HUES6 (cell line): Measurements from ENCODE around the gene NEUROG1.
A peak's percentile ranks its signal among the peaks of the same experiment; 100 is the strongest.
"Not testable (repeated sequence)": the region's sequence is repeated elsewhere in the genome, so short reads cannot be mapped to it uniquely, and the experiment has no call there.

Experiments
- H3K27ac ChIP-seq: 2 replicates; pipeline ENCODE4 v1.7.0; 2013; ENCODE audit warnings: low read depth, mild to moderate bottlenecking, low read length, inconsistent platforms
- H3K27me3 ChIP-seq: 2 replicates; pipeline ENCODE4 v1.6.1; 2013; ENCODE audit warnings: low read length; ENCODE audit not compliant: control insufficient read depth, insufficient read depth
- H3K36me3 ChIP-seq: 2 replicates; pipeline ENCODE4 v1.6.1; 2013; ENCODE audit warnings: low read length; ENCODE audit not compliant: control insufficient read depth, insufficient read depth
- H3K4me1 ChIP-seq: 2 replicates; pipeline ENCODE4 v1.6.1; 2013; ENCODE audit warnings: low read length; ENCODE audit not compliant: control insufficient read depth, insufficient read depth
- H3K4me3 ChIP-seq: 2 replicates; pipeline ENCODE4 v1.5.1; 2013; ENCODE audit warnings: low read depth, low read length
- H3K9ac ChIP-seq: one replicate; pipeline ENCODE4 v1.6.1; 2013; ENCODE audit warnings: mild to moderate bottlenecking, low read length
- H3K9me3 ChIP-seq: 2 replicates; pipeline ENCODE4 v1.6.1; 2013; ENCODE audit warnings: low read depth, low read length; ENCODE audit not compliant: control insufficient read depth, insufficient read depth

The NEUROG1 gene

DNA sequence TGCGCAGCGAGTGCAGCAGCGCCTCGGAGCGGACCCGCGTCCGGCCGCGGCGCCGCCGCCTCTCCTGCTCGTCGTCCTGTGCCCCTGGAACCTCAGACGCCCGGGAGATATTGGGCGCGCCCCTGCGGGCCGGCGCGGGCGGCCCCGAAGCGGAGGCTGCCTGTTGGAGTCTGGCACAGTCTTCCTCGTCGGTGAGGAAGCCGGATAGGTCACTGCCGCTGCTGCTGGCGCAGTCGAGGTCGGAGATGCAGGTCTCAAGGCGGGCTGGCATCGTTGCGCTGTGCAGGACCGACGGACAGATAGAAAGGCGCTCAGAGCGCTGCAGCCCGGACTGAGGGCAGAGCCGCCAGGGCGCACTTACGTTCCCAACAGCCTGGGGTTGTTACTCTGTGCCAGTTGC, 344 bp downstream of the NEUROG1 start:
- peaks cover 100% of the 10 kb centered on the region for H3K27me3 ChIP-seq
- no peak overlapping the region for H3K9ac ChIP-seq
- H3K9me3 ChIP-seq: peaks cover 5% of the 10 kb centered on the region; the same call in 1 of the 2 replicates
- H3K36me3 ChIP-seq: no peaks in the 10 kb centered on the region
- peak overlapping the region; percentile 47 for H3K4me3 ChIP-seq
- no peak overlapping the region for H3K27ac ChIP-seq
- H3K4me1 ChIP-seq: peaks cover 20% of the 10 kb centered on the region

GRCh38 chr5:135534609-135535419, 950 bp downstream of the NEUROG1 start:
- peaks cover 100% of the 10 kb centered on the region for H3K27me3 ChIP-seq
- peaks cover 20% of the 10 kb centered on the region for H3K4me1 ChIP-seq
- no peak overlapping the region for H3K27ac ChIP-seq
- peak overlapping the region; percentile 47 for H3K4me3 ChIP-seq
- H3K9me3 ChIP-seq: peaks cover 5% of the 10 kb centered on the region; the same call in 1 of the 2 replicates
- no peaks in the 10 kb centered on the region for H3K36me3 ChIP-seq
- H3K9ac ChIP-seq: no peak overlapping the region

- H3K27me3 ChIP-seq: peaks cover 100% of the 10 kb centered on the region
Observed at GRCh38 chr5:135533794-135534193, 2.0 kb downstream of the NEUROG1 start.

DNA sequence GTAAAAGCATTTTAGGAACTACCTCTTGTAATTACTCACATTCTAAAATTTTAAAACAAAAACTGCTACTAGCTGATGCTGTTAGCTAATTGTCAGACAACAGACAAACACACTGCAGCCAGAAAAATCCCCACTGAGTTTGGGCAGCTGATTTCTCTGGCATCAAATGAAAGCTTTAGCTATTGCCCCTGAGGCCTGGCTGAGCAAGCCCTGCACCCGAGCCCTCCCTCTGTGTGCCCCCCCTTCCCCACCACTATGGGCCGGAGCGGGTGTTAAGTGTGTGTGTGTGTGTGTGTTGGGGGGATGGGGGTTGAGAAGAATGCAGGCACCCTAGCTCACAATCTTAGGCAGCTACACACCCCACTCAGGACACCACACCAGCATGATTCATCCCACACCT, 2.4 kb downstream of the NEUROG1 start:
- Histone ChIP-seq H3K27me3 (peaks cover 100% of the 10 kb centered on the region), H3K36me3 (no peaks in the 10 kb centered on the region), H3K4me1 (peaks cover 20% of the 10 kb centered on the region), H3K4me3 (no peak overlapping the region), H3K9ac (no peak overlapping the region), H3K27ac (no peak overlapping the region), H3K9me3 (peaks cover 7% of the 10 kb centered on the region; the same call in 1 of the 2 replicates)

More at GRCh38 chr5:135533794-135534193, 2.0 kb downstream of the NEUROG1 start:
- H3K4me1 ChIP-seq: peaks cover 20% of the 10 kb centered on the region
- H3K9ac ChIP-seq: no peak overlapping the region
- H3K4me3 ChIP-seq: no peak overlapping the region
- H3K9me3 ChIP-seq: peaks cover 7% of the 10 kb centered on the region; the same call in 1 of the 2 replicates
- no peak overlapping the region for H3K27ac ChIP-seq
- H3K36me3 ChIP-seq: no peaks in the 10 kb centered on the region

GRCh38 chr5:135529576-135529975, 6.2 kb downstream of the NEUROG1 start:
- H3K9me3 ChIP-seq, H3K4me3 ChIP-seq, H3K36me3 ChIP-seq, H3K9ac ChIP-seq, H3K27ac ChIP-seq, H3K4me1 ChIP-seq: not testable (repeated sequence)
- H3K27me3 ChIP-seq: peaks cover 100% of the 10 kb centered on the region

GRCh38 chr5:135526924-135527323, 8.8 kb downstream of the NEUROG1 start:
- peaks cover 22% of the 10 kb centered on the region for H3K9me3 ChIP-seq
- no peak overlapping the region for H3K4me3 ChIP-seq
- H3K4me1 ChIP-seq: no peaks in the 10 kb centered on the region
- no peaks in the 10 kb centered on the region for H3K36me3 ChIP-seq
- H3K27me3 ChIP-seq: peaks cover 83% of the 10 kb centered on the region
- H3K9ac ChIP-seq: no peak overlapping the region
- H3K27ac ChIP-seq: no peak overlapping the region

DNA sequence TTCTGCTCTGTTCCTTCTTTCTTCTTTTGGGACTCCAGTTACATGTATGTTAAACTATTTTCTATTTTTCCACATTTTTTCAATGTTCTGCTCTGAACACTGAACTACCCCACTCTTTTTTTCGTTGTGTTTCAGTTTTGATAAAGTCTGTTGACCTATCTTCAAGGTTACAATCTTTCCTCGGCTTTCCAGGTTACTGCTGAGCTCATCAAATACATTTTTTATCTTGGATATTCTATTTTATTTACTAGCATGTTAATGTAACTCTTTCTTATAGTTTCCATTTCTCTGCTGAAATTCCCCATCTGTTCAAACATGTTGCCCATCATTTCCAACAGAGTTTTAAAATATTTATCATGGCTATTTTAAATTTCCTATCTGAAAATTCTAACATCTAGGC, 13.8 kb downstream of the NEUROG1 start:
- no peak overlapping the region for H3K9ac ChIP-seq
- H3K27me3 ChIP-seq: peaks cover 51% of the 10 kb centered on the region
- H3K9me3 ChIP-seq: peaks cover 20% of the 10 kb centered on the region
- H3K4me3 ChIP-seq: no peak overlapping the region
- H3K27ac ChIP-seq: no peak overlapping the region
- no peaks in the 10 kb centered on the region for H3K36me3 ChIP-seq
- no peaks in the 10 kb centered on the region for H3K4me1 ChIP-seq

- peaks cover 40% of the 10 kb centered on the region for H3K27me3 ChIP-seq
- H3K4me1 ChIP-seq: no peaks in the 10 kb centered on the region
- peaks cover 7% of the 10 kb centered on the region for H3K9me3 ChIP-seq
- H3K9ac ChIP-seq: no peak overlapping the region
- no peaks in the 10 kb centered on the region for H3K36me3 ChIP-seq
- no peak overlapping the region for H3K4me3 ChIP-seq
- no peak overlapping the region for H3K27ac ChIP-seq
Observed at GRCh38 chr5:135517631-135518030, 18.1 kb downstream of the NEUROG1 start.

DNA sequence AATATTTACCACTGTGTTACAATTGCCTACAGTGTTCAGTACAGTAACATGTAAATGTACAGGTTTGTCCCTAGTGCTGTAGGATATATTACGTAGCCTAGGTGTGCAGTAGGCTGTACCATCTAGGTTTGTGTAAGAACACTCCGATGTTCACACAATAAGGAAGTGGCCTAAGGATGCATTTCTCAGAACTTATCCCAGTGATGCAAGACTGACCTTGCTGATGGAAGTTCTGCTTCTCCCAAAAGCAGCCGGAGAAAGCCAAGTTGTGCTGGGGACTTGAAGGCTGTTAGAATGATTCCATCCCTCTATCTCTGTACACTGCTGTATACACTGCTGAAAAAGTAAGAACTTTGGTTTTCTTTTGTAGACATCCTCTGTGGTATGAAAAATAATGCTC, 21.6 kb downstream of the NEUROG1 start:
- H3K36me3 ChIP-seq: no peaks in the 10 kb centered on the region
- H3K9ac ChIP-seq: no peak overlapping the region
- H3K4me1 ChIP-seq: no peaks in the 10 kb centered on the region
- no peak overlapping the region for H3K4me3 ChIP-seq
- H3K27ac ChIP-seq: no peak overlapping the region
- H3K9me3 ChIP-seq: peaks cover 3% of the 10 kb centered on the region; the same call in 1 of the 2 replicates
- peaks cover 56% of the 10 kb centered on the region for H3K27me3 ChIP-seq

DNA sequence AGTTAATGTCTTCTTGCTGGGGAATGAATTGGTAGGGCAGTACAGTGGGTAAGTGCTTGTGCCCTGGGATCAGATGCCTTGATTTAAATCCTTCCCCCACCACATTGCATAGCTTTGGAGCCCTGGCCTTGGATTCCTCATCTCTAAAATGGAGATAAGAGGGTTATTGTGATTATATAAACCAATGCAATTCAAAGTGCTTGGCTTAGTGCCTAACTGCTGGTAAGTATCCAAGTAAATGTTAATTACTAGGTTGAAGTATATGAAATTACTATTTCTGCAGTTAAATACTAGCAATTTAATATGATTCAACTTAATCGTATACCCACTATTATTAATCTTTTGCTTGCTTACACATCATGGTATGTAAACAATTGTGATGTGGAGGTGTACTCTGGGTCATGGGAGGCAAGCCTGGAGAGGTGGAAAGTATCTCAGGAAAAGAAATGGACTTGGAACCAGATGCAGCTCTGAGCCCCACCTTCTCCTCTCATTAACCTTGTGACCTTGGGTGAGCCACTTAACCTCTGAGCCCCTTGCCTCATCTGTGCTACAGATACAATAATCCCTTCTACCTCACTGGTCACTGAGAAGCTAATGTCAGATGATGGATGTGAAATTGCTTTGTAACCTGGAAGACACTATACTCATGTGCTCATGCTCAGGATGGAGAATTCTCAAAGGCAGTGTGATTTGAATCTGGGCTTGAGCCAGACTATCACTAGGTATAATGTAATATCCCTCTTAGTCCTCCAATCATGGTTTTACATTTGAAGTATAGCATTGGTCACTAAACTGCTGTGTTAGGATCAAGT, 23.8 kb downstream of the NEUROG1 start:
- H3K27ac ChIP-seq: no peak overlapping the region
- peaks cover 3% of the 10 kb centered on the region; the same call in 1 of the 2 replicates for H3K9me3 ChIP-seq

DNA sequence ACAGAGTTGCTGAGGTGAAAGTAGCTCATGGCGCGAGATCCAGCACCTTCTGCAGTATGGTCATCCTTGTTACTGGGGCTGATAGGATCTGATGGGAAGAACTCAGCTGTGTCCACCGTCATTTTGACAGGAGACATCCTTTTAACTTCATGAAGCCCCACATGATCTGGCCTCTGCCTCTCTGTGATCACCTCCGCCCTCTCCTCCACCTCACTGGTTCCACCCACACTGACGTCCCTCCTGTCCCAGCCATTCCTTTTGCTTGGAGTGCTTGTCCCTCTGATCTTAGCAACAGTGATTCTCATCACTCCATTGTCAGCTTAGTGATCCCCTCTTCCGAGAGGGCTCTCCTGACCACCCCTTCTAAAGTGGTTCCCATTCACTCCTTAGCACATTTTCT, 25.8 kb downstream of the NEUROG1 start:
- Histone ChIP-seq H3K27me3 (peaks cover 86% of the 10 kb centered on the region), H3K4me3 (no peak overlapping the region), H3K27ac (no peak overlapping the region), H3K4me1 (peaks cover 3% of the 10 kb centered on the region; the same call in 1 of the 2 replicates), H3K9me3 (no peaks in the 10 kb centered on the region), H3K9ac (no peak overlapping the region), H3K36me3 (no peaks in the 10 kb centered on the region)

More for the DNA sequence above, 23.8 kb downstream of the NEUROG1 start:
- no peak overlapping the region for H3K9ac ChIP-seq
- no peaks in the 10 kb centered on the region for H3K36me3 ChIP-seq
- H3K4me3 ChIP-seq: no peak overlapping the region
- peaks cover 3% of the 10 kb centered on the region; the same call in 1 of the 2 replicates for H3K4me1 ChIP-seq
- H3K27me3 ChIP-seq: peaks cover 76% of the 10 kb centered on the region
